ENCODE results near the gene CDC42BPG.
A peak's percentile ranks its signal among the peaks of the same experiment; 100 is the strongest.

The CDC42BPG gene

GRCh38 chr11:64890522-64890939 is 46.1 kb upstream of the CDC42BPG start:
- H3K4me2 ChIP-seq (ENCODE audit: low read length): no peak overlapping the region
- no peaks in the 10 kb centered on the region for H3K9me2 ChIP-seq (ENCODE audit: low read depth, low read length)
- H3K9me3 ChIP-seq (ENCODE audit: low read length): no peaks in the 10 kb centered on the region
- peaks cover 4% of the 10 kb centered on the region; the same call in 1 of the 2 replicates for H3K36me3 ChIP-seq (ENCODE audit: insufficient read depth, low read length)
- TF ChIP-seq EZH2 (IDR thresholded peaks at IDR 0.05; ENCODE audit: borderline replicate concordance, low read length) (no peak), CTCF (IDR thresholded peaks at IDR 0.05; ENCODE audit: low read length) (no peak)
- no peak overlapping the region for H3K27ac ChIP-seq (ENCODE audit: low read depth, low read length, poor library complexity, severe bottlenecking)
- no peaks in the 10 kb centered on the region for H3F3A ChIP-seq (ENCODE audit: insufficient read depth, low read length)
- no peak overlapping the region for H2AFZ ChIP-seq (ENCODE audit: low read length)
- no peak overlapping the region for H3K4me3 ChIP-seq (ENCODE audit: low read depth, low read length, poor library complexity, severe bottlenecking)
- H3K9ac ChIP-seq (ENCODE audit: low read length): no peak overlapping the region
- H3K27me3 ChIP-seq (ENCODE audit: insufficient read depth, low read length): no peaks in the 10 kb centered on the region
- no peaks in the 10 kb centered on the region for H3K79me2 ChIP-seq (ENCODE audit: insufficient read depth, low read length)
- H4K20me1 ChIP-seq (ENCODE audit: insufficient read depth, low read length): no peaks in the 10 kb centered on the region
- peaks cover 42% of the 10 kb centered on the region for H3K4me1 ChIP-seq (ENCODE audit: insufficient read depth, low read length, severe bottlenecking)

- peak overlapping the region; percentile 80 for H3K27ac ChIP-seq (ENCODE audit: low read depth, low read length, poor library complexity, severe bottlenecking)
Observed at GRCh38 chr11:64888729-64889511, 44.5 kb upstream of the CDC42BPG start.

GRCh38 chr11:64888406-64888728 is 43.9 kb upstream of the CDC42BPG start:
- peak overlapping the region; percentile 52 for H3K4me3 ChIP-seq (ENCODE audit: low read depth, low read length, poor library complexity, severe bottlenecking)
- peaks cover 54% of the 10 kb centered on the region for H3K4me1 ChIP-seq (ENCODE audit: insufficient read depth, low read length, severe bottlenecking)
- no peaks in the 10 kb centered on the region for H4K20me1 ChIP-seq (ENCODE audit: insufficient read depth, low read length)
- no peaks in the 10 kb centered on the region for H3K36me3 ChIP-seq (ENCODE audit: insufficient read depth, low read length)
- H2AFZ ChIP-seq (ENCODE audit: low read length): 0 out of 2 replicates have a peak overlapping the region, but pooled peaks have one; percentile 36
- no peaks in the 10 kb centered on the region for H3K27me3 ChIP-seq (ENCODE audit: insufficient read depth, low read length)
- peak overlapping the region; percentile 76 for H3K4me2 ChIP-seq (ENCODE audit: low read length)
- H3K9me3 ChIP-seq (ENCODE audit: low read length): no peaks in the 10 kb centered on the region
- H3K79me2 ChIP-seq (ENCODE audit: insufficient read depth, low read length): no peaks in the 10 kb centered on the region
- peak overlapping the region; percentile 80 for H3K27ac ChIP-seq (ENCODE audit: low read depth, low read length, poor library complexity, severe bottlenecking)
- H3K9ac ChIP-seq (ENCODE audit: low read length): peak overlapping the region; percentile 66
- H3F3A ChIP-seq (ENCODE audit: insufficient read depth, low read length): no peaks in the 10 kb centered on the region
- H3K9me2 ChIP-seq (ENCODE audit: low read depth, low read length): no peaks in the 10 kb centered on the region
- no peak for TF ChIP-seq CTCF (IDR thresholded peaks at IDR 0.05; ENCODE audit: low read length)
- TF ChIP-seq EZH2 (IDR thresholded peaks at IDR 0.05; ENCODE audit: borderline replicate concordance, low read length): no peak

More at GRCh38 chr11:64888729-64889511, 44.5 kb upstream of the CDC42BPG start:
- no peak for TF ChIP-seq CTCF (IDR thresholded peaks at IDR 0.05; ENCODE audit: low read length)
- no peak overlapping the region for H2AFZ ChIP-seq (ENCODE audit: low read length)
- H3K4me1 ChIP-seq (ENCODE audit: insufficient read depth, low read length, severe bottlenecking): peaks cover 53% of the 10 kb centered on the region
- no peaks in the 10 kb centered on the region for H4K20me1 ChIP-seq (ENCODE audit: insufficient read depth, low read length)
- H3K27me3 ChIP-seq (ENCODE audit: insufficient read depth, low read length): no peaks in the 10 kb centered on the region
- no peaks in the 10 kb centered on the region for H3K36me3 ChIP-seq (ENCODE audit: insufficient read depth, low read length)
- no peak overlapping the region for H3K4me2 ChIP-seq (ENCODE audit: low read length)
- no peaks in the 10 kb centered on the region for H3K9me2 ChIP-seq (ENCODE audit: low read depth, low read length)
- H3K79me2 ChIP-seq (ENCODE audit: insufficient read depth, low read length): no peaks in the 10 kb centered on the region
- H3K9me3 ChIP-seq (ENCODE audit: low read length): no peaks in the 10 kb centered on the region
- H3K4me3 ChIP-seq (ENCODE audit: low read depth, low read length, poor library complexity, severe bottlenecking): no peak overlapping the region
- H3F3A ChIP-seq (ENCODE audit: insufficient read depth, low read length): no peaks in the 10 kb centered on the region
- H3K9ac ChIP-seq (ENCODE audit: low read length): no peak overlapping the region; the same call in 1 of the 2 replicates
